Endothelial cell (in vitro differentiated cells): ENCODE data around the gene GALNT18. TPM values are rescaled to one million over a fixed set of nuclear protein-coding genes. Genes with fewer than 3 reads are reported as not detected.
A peak's percentile ranks its signal among the peaks of the same experiment; 100 is the strongest.

Source experiments
- DNase-seq: peaks from one replicate; pipeline ENCODE4 v3.0.0; 2021; ENCODE audit warnings: low spot score
- H3K27ac Mint-ChIP-seq: one replicate; pipeline ENCODE4 v1.8.0; 2021; ENCODE audit warnings: mixed read lengths, inconsistent platforms; ENCODE audit not compliant: unreplicated experiment
- H3K27me3 Mint-ChIP-seq: one replicate; pipeline ENCODE4 v1.8.0; 2021; ENCODE audit warnings: mild to moderate bottlenecking, moderate library complexity, mixed read lengths, inconsistent platforms; ENCODE audit not compliant: unreplicated experiment
- H3K36me3 Mint-ChIP-seq: one replicate; pipeline ENCODE4 v1.8.0; 2021; ENCODE audit warnings: mild to moderate bottlenecking, low read depth, mixed read lengths, inconsistent platforms; ENCODE audit not compliant: unreplicated experiment
- H3K4me1 Mint-ChIP-seq: one replicate; pipeline ENCODE4 v1.8.0; 2021; ENCODE audit warnings: mild to moderate bottlenecking, mixed read lengths, inconsistent platforms; ENCODE audit not compliant: unreplicated experiment
- H3K4me3 Mint-ChIP-seq: one replicate; pipeline ENCODE4 v1.8.0; 2021; ENCODE audit warnings: mild to moderate bottlenecking, mixed read lengths, inconsistent platforms; ENCODE audit not compliant: unreplicated experiment
- H3K9me3 Mint-ChIP-seq: one replicate; pipeline ENCODE4 v1.8.0; 2021; ENCODE audit warnings: mixed read lengths, inconsistent platforms; ENCODE audit not compliant: unreplicated experiment
- total RNA-seq: library from RNA; stranded (reverse); fragmentation: NEBNext Ultra II Directional; extraction: Animal tissue kit (Norgen Biotek cat#: 25700); gene quantifications from one replicate; pipeline ENCODE4 v1.2.1, GENCODE V29; 2021; ENCODE audit not compliant: unreplicated experiment
- TF ChIP-seq, protein P1 (sequence below): fragments of 200-600 bp; sonication (generic); IDR thresholded peaks from one replicate; pipeline ENCODE4 v1.5.0; 2021; ENCODE audit warnings: antibody characterized with exemption; ENCODE audit not compliant: unreplicated experiment

GALNT18 gene
- total RNA-seq, 1 donor from 2014 or later: 87.6 TPM

DNA sequence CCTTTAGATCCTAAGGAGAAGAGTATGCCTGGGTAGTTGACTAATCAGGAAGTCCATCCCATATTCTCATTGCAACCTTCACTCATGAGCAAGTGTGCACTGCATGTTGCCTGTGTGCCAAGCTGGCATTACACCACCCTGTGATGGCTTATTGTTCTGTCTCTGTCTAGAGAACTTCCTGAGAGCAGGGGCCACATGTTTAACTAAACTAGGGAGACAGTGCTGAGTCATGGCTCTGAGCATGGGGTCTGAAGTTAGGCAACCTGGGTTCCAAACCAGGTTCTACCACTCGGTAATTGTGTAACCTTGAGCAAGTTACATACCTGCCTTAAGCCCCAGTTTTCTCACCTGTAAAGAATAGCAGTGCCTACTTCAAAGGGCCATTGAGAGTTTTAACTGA is 308.4 kb downstream of the GALNT18 start:
- Mint-ChIP-seq H3K9me3 (no peaks in the 10 kb centered on the region), H3K4me3 (no peak overlapping the region), H3K4me1 (peaks cover 56% of the 10 kb centered on the region), H3K27me3 (peaks cover 8% of the 10 kb centered on the region), H3K36me3 (peaks cover 53% of the 10 kb centered on the region), H3K27ac (no peak overlapping the region)
- no peak for DNase-seq
- TF ChIP-seq, protein P1, sequence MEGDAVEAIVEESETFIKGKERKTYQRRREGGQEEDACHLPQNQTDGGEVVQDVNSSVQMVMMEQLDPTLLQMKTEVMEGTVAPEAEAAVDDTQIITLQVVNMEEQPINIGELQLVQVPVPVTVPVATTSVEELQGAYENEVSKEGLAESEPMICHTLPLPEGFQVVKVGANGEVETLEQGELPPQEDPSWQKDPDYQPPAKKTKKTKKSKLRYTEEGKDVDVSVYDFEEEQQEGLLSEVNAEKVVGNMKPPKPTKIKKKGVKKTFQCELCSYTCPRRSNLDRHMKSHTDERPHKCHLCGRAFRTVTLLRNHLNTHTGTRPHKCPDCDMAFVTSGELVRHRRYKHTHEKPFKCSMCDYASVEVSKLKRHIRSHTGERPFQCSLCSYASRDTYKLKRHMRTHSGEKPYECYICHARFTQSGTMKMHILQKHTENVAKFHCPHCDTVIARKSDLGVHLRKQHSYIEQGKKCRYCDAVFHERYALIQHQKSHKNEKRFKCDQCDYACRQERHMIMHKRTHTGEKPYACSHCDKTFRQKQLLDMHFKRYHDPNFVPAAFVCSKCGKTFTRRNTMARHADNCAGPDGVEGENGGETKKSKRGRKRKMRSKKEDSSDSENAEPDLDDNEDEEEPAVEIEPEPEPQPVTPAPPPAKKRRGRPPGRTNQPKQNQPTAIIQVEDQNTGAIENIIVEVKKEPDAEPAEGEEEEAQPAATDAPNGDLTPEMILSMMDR: no peak

DNA sequence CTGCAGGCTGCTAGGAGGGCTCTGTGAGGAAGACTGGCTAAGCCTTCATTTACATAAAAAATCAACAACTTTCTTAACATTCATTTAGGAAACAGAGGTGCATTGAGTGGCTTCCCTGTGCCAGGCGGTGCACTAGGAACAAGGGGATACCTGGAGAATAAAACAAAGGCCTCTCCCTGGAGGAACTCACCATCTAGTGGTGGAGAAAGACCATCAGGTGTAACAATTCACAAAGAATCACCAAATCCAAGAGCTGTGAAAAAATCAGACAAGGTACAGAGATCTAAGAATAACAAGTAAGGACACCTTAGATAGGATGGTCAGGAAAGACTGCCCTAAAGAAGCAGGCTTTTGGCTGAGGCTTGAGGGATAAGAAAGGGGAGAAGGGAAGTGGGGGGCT is 309.1 kb downstream of the GALNT18 start:
- H3K27ac Mint-ChIP-seq: no peak overlapping the region

GRCh38 chr11:11311169-11311568 is 310.6 kb downstream of the GALNT18 start:
- no peak for DNase-seq
- Mint-ChIP-seq H3K27ac (no peak overlapping the region), H3K4me1 (peaks cover 47% of the 10 kb centered on the region), H3K4me3 (no peak overlapping the region), H3K36me3 (peaks cover 52% of the 10 kb centered on the region), H3K9me3 (no peaks in the 10 kb centered on the region), H3K27me3 (peaks cover 6% of the 10 kb centered on the region)
- TF ChIP-seq, protein P1: no peak

More for the DNA sequence above, 309.1 kb downstream of the GALNT18 start:
- DNase-seq: no peak
- TF ChIP-seq, protein P1: no peak
- Mint-ChIP-seq H3K9me3 (no peaks in the 10 kb centered on the region), H3K27me3 (peaks cover 6% of the 10 kb centered on the region), H3K4me3 (no peak overlapping the region), H3K36me3 (peaks cover 53% of the 10 kb centered on the region), H3K4me1 (peaks cover 56% of the 10 kb centered on the region)

GRCh38 chr11:11309906-11310305 is 311.9 kb downstream of the GALNT18 start:
- Mint-ChIP-seq H3K27ac (no peak overlapping the region), H3K4me3 (peak overlapping the region; percentile 60), H3K36me3 (peaks cover 50% of the 10 kb centered on the region), H3K27me3 (peaks cover 6% of the 10 kb centered on the region), H3K4me1 (peaks cover 46% of the 10 kb centered on the region), H3K9me3 (no peaks in the 10 kb centered on the region)
- DNase-seq: no peak
- TF ChIP-seq, protein P1: no peak

DNA sequence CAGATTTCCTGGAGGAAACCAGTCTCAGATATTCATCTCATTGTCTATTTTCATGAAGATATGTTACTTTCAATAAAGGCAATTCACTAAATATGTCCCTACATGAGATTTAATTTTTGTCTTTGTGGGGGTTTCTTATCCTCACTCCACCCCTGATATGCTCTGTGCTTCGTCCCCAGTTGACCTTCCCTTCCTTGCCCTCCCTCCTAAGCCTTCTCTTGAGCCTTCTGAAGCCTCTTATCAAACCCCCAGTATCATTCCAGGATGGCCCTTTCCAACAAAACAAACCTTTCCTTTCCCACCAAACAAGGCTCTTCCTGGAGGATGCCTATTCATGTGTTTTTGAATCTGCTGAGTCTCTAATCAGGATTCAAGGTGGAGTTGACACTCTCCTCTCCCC is 313.6 kb downstream of the GALNT18 start:
- no peak for DNase-seq
- TF ChIP-seq, protein P1: no peak
- H3K36me3 Mint-ChIP-seq: peaks cover 62% of the 10 kb centered on the region

More for the DNA sequence above, 313.6 kb downstream of the GALNT18 start:
- peak overlapping the region; percentile 2 for H3K4me3 Mint-ChIP-seq
- peak overlapping the region; percentile 89 for H3K27ac Mint-ChIP-seq
- H3K4me1 Mint-ChIP-seq: peaks cover 49% of the 10 kb centered on the region
- no peaks in the 10 kb centered on the region for H3K9me3 Mint-ChIP-seq
- H3K27me3 Mint-ChIP-seq: peaks cover 7% of the 10 kb centered on the region
